ENCODE measurements around the gene CHPF2. TPM values are rescaled to one million over a fixed set of nuclear protein-coding genes. Genes with fewer than 3 reads are reported as not detected.

The CHPF2 gene
- total RNA-seq, 1 donor from 2014 or later = 25.0 TPM

DNA sequence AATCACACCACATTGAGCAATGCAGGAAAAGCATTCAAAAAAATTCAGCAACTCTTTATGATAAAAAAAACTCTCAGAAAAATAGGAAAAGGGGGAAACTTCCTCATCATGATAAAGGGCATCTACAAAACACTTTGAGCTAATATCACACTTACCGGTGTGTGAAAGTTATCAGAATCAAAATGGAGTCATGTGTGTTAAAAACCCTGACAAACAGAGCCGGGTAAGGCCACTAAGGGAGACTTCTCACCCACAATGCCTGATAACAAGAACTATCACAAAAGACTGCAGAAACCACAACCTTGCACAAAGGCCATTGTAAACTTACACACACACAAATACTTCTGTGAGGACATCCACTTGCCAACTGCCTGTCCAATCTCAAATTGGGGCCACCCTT lies 51.0 kb downstream of the CHPF2 start:
- FAIRE-seq = no peak
- H3K4me3 ChIP-seq (ENCODE audit: low read depth, low read length) = no peak overlapping the region
- no peaks in the 10 kb centered on the region for H3K36me3 ChIP-seq (ENCODE audit: control insufficient read depth, insufficient read depth, low read length)
- DNase-seq (ENCODE audit: low read depth) = no peak
- peaks cover 4% of the 10 kb centered on the region for H3K27me3 ChIP-seq (ENCODE audit: control insufficient read depth, insufficient read depth, low read length)
- TF ChIP-seq, protein P1, sequence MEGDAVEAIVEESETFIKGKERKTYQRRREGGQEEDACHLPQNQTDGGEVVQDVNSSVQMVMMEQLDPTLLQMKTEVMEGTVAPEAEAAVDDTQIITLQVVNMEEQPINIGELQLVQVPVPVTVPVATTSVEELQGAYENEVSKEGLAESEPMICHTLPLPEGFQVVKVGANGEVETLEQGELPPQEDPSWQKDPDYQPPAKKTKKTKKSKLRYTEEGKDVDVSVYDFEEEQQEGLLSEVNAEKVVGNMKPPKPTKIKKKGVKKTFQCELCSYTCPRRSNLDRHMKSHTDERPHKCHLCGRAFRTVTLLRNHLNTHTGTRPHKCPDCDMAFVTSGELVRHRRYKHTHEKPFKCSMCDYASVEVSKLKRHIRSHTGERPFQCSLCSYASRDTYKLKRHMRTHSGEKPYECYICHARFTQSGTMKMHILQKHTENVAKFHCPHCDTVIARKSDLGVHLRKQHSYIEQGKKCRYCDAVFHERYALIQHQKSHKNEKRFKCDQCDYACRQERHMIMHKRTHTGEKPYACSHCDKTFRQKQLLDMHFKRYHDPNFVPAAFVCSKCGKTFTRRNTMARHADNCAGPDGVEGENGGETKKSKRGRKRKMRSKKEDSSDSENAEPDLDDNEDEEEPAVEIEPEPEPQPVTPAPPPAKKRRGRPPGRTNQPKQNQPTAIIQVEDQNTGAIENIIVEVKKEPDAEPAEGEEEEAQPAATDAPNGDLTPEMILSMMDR (IDR thresholded peaks at IDR 0.05; ENCODE audit: insufficient read depth, low read length, severe bottlenecking) = no peak

DNA sequence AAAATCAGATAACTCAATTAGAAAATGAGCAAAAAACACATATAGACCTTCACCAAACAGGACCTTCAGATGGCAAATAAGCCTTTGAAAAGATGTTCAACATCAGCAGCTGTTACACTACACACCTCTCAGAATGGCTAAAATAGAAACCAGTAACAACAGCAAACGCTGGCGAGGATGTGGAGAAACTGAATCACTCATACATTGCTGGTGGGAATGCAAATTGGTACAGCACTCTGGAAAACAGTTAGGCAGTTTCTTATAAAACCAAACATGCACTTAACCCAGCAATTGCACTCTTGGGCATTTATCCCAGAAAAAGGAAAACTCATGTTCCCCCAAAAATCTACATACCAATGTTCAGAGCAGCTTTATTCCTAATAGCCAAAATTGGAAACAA lies 53.9 kb downstream of the CHPF2 start:
- no peak for FAIRE-seq

More for the DNA sequence above, 53.9 kb downstream of the CHPF2 start:
- peaks cover 1% of the 10 kb centered on the region for H3K27me3 ChIP-seq (ENCODE audit: control insufficient read depth, insufficient read depth, low read length)
- no peak for DNase-seq (ENCODE audit: low read depth)
- TF ChIP-seq, protein P1 (IDR thresholded peaks at IDR 0.05; ENCODE audit: insufficient read depth, low read length, severe bottlenecking) = no peak
- no peaks in the 10 kb centered on the region for H3K36me3 ChIP-seq (ENCODE audit: control insufficient read depth, insufficient read depth, low read length)
- no peak overlapping the region for H3K4me3 ChIP-seq (ENCODE audit: low read depth, low read length)

Other genes with a start within 250 kb of the CHPF2 start
- under 0.01 TPM in 2 replicates for gene NOS3, start 241.5 kb upstream of the CHPF2 start, total RNA-seq
- under 0.01 and 0.26 TPM in 2 replicates for gene ATG9B, start 208.0 kb upstream of the CHPF2 start, total RNA-seq
- 20.5 and 22.4 TPM in 2 replicates for gene ABCB8, start 204.0 kb upstream of the CHPF2 start, total RNA-seq
- under 0.01 and 0.26 TPM in 2 replicates for gene ASIC3, start 184.0 kb upstream of the CHPF2 start, total RNA-seq
- gene CDK5, start 174.6 kb upstream of the CHPF2 start, total RNA-seq = 11.6 and 12.4 TPM in 2 replicates
- gene SLC4A2, start 172.9 kb upstream of the CHPF2 start, total RNA-seq = 33.2 and 38.9 TPM in 2 replicates
- 51.6 and 65.8 TPM in 2 replicates for gene FASTK, start 151.7 kb upstream of the CHPF2 start, total RNA-seq
- gene TMUB1, start 149.0 kb upstream of the CHPF2 start, total RNA-seq = 9.0 and 11.6 TPM in 2 replicates
- gene AGAP3, start 146.0 kb upstream of the CHPF2 start, total RNA-seq = 52.7 and 61.1 TPM in 2 replicates
- gene GBX1, start 64.8 kb upstream of the CHPF2 start, total RNA-seq = not detected in 2 replicates
- gene ASB10, start 45.2 kb upstream of the CHPF2 start, total RNA-seq = not detected in 2 replicates
- gene H2BK1, start 22.0 kb upstream of the CHPF2 start, total RNA-seq = not detected in 2 replicates
- gene ABCF2, start 5.3 kb upstream of the CHPF2 start, total RNA-seq = 60.9 and 85.8 TPM in 2 replicates
- gene SMARCD3, start 16.2 kb downstream of the CHPF2 start, total RNA-seq = 2.1 and 4.9 TPM in 2 replicates
- 30.0 and 34.0 TPM in 2 replicates for gene NUB1, start 109.3 kb downstream of the CHPF2 start, total RNA-seq
- 0.13 and 0.79 TPM in 2 replicates for gene WDR86, start 177.6 kb downstream of the CHPF2 start, total RNA-seq
- not detected in 2 replicates for gene CRYGN, start 207.7 kb downstream of the CHPF2 start, total RNA-seq

All from bronchial epithelial cell (primary cell).